ENCODE measurements around the gene ARVCF. TPM values are rescaled to one million over a fixed set of nuclear protein-coding genes. Genes with fewer than 3 reads are reported as not detected.

ARVCF gene
- polyA plus RNA-seq, 1 of the 3 experiments (the other 2 are of a cell fraction): 27.4 TPM

DNA sequence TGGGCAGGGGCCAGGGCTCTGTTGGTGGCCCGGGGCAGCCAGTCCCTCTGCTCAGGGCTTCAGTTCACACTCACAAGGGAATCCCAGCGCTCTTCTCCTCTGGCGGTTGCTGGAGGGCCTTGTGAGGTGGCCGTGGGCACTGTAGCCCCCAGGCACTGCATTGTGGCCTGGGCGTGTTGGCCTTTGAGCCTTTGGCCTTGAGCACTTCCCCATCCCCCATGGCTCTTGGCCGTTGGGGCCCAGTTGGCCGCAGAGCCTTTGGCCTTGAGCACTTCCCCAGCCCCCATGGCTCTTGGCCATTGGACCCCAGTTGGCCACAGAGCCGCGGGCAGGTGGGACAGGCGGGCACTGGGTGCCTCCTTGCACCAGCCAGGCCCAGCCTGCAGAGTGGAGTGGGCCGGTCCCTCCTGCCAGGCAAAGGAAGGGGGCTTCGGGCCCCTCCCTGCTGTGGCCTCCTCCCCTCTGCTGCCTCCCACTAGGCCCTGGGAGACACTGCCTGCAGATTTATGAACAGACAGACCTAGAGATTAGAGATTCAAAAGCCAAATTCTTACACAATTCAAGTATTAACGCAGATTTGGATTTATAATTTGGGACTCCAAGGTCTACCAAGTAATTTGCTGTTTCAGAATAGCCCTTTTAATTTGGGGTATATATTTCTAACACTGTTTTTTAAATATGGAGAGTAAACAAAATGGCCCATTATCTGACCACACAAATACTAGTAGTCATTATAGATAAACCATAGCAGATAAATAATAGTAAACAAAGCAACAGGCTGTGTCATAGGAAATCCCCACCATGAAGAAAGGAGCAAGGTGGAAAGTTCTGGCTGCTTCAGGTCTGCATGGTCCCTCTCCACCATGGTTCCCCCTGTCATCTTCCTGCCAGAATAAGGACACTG lies 56.8 kb downstream of the ARVCF start:
- no peak overlapping the region for H2AFZ ChIP-seq (ENCODE audit: low read depth)
- no peaks in the 10 kb centered on the region for H3K9me2 ChIP-seq
- ChIA-PET POLR2A (no interaction called here), CTCF (interaction anchor here (0.7 to 16.4 kb wide), 5 partner anchors 11 to 229 kb away, joined by 3 to 501 read pairs (median 3); partner anchors contain the start of gene RANBP1)
- no peak for TF ChIP-seq RAD21 (IDR thresholded peaks at IDR 0.05; ENCODE audit: low read length)
- no peak for TF ChIP-seq FOXJ3 (CRISPR knock-in tag; IDR thresholded peaks at IDR 0.05)
- TF ChIP-seq, protein P1, sequence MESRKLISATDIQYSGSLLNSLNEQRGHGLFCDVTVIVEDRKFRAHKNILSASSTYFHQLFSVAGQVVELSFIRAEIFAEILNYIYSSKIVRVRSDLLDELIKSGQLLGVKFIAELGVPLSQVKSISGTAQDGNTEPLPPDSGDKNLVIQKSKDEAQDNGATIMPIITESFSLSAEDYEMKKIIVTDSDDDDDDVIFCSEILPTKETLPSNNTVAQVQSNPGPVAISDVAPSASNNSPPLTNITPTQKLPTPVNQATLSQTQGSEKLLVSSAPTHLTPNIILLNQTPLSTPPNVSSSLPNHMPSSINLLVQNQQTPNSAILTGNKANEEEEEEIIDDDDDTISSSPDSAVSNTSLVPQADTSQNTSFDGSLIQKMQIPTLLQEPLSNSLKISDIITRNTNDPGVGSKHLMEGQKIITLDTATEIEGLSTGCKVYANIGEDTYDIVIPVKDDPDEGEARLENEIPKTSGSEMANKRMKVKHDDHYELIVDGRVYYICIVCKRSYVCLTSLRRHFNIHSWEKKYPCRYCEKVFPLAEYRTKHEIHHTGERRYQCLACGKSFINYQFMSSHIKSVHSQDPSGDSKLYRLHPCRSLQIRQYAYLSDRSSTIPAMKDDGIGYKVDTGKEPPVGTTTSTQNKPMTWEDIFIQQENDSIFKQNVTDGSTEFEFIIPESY (IDR thresholded peaks at IDR 0.05; ENCODE audit: borderline replicate concordance, low read depth): no peak
- TF ChIP-seq USF1 (IDR thresholded peaks at IDR 0.05; ENCODE audit: borderline replicate concordance, low read depth): no peak
- TF ChIP-seq ELF1 (IDR thresholded peaks at IDR 0.05): no peak
- TF ChIP-seq CHD2 (IDR thresholded peaks at IDR 0.05; ENCODE audit: low read length, partially characterized antibody): no peak
- no peak for TF ChIP-seq EP300 (IDR thresholded peaks at IDR 0.05; ENCODE audit: borderline replicate concordance in 1 of 2, low read depth in 1 of 2, low read length in 1 of 2)
- no peak for TF ChIP-seq GABPA (IDR thresholded peaks at IDR 0.05; ENCODE audit: low read depth)
- no peak for TF ChIP-seq MAX (IDR thresholded peaks at IDR 0.05; ENCODE audit: low read depth)
- no peak for TF ChIP-seq FOSL2 (IDR thresholded peaks at IDR 0.05; ENCODE audit: borderline replicate concordance, low read depth)
- TF ChIP-seq YY1 (IDR thresholded peaks at IDR 0.05; ENCODE audit: low read depth): no peak
- TF ChIP-seq, protein P2, sequence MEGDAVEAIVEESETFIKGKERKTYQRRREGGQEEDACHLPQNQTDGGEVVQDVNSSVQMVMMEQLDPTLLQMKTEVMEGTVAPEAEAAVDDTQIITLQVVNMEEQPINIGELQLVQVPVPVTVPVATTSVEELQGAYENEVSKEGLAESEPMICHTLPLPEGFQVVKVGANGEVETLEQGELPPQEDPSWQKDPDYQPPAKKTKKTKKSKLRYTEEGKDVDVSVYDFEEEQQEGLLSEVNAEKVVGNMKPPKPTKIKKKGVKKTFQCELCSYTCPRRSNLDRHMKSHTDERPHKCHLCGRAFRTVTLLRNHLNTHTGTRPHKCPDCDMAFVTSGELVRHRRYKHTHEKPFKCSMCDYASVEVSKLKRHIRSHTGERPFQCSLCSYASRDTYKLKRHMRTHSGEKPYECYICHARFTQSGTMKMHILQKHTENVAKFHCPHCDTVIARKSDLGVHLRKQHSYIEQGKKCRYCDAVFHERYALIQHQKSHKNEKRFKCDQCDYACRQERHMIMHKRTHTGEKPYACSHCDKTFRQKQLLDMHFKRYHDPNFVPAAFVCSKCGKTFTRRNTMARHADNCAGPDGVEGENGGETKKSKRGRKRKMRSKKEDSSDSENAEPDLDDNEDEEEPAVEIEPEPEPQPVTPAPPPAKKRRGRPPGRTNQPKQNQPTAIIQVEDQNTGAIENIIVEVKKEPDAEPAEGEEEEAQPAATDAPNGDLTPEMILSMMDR (IDR thresholded peaks at IDR 0.05): no peak
- TF ChIP-seq TAF1 (IDR thresholded peaks at IDR 0.05; ENCODE audit: borderline replicate concordance, low read depth, low read length): no peak
- H3K9ac ChIP-seq: no peak overlapping the region
- H3K9me3 ChIP-seq: no peaks in the 10 kb centered on the region
- no peak overlapping the region for H3K27ac ChIP-seq (ENCODE audit: low read depth in 2 of 2, low read length in 1 of 2)
- no peaks in the 10 kb centered on the region for H3F3A ChIP-seq (replicated peaks; ENCODE audit: insufficient read depth)
- peaks cover 24% of the 10 kb centered on the region; the same call in 1 of the 2 replicates for H3K79me2 ChIP-seq (ENCODE audit: insufficient read depth)
- H3K4me1 ChIP-seq (ENCODE audit: control insufficient read depth in 1 of 2, insufficient read depth in 2 of 2, low read depth in 1 of 2, low read length in 1 of 2): peaks cover 7 to 14% of the 10 kb centered on the region in 2 experiments; a peak in 2 of 4 replicates
- DNase-seq: peak; percentile 13
- peaks cover 22% of the 10 kb centered on the region for H4K20me1 ChIP-seq (ENCODE audit: insufficient read depth)
- no peak overlapping the region for H3K4me3 ChIP-seq (ENCODE audit: low read depth in 2 of 2, low read length in 1 of 2)
- no peak overlapping the region for H3K4me2 ChIP-seq
- WGBS (ENCODE audit: low lambda C conversion rate): 99% methylated on average over 6 of the region's 13 CpGs
- H3K36me3 ChIP-seq (replicated peaks in 1 of 2; ENCODE audit: control insufficient read depth in 1 of 2, insufficient read depth in 2 of 2, low read length in 1 of 2): peaks cover 12 to 15% of the 10 kb centered on the region in 2 experiments
- H3K27me3 ChIP-seq (ENCODE audit: insufficient read depth): no peaks in the 10 kb centered on the region

Measured in SK-N-SH (cell line).